OCI-LY3 (cell line): ENCODE results near the gene C17orf100.

Experiments
- CTCF ChIP-seq: fragments of 200-600, 300-600 bp; sonication (generic); IDR thresholded peaks from 2 replicates; pipeline ENCODE4 v1.5.1; 2014; ENCODE audit warnings: antibody characterized with exemption, low read length, low read depth
- EZH2phosphoT487 ChIP-seq: fragments of 200-600 bp; shearing (Covaris generic); IDR thresholded peaks from 2 replicates; pipeline ENCODE4 v1.6.1; 2018; ENCODE audit warnings: antibody characterized with exemption, mixed run types, low read depth

GRCh38 chr17:6666557-6666956 lies 15.0 kb downstream of the C17orf100 start:
- TF ChIP-seq CTCF (no peak), EZH2phosphoT487 (no peak)
